DOHH2 (cell line): ENCODE results near the gene HSPB9.

ENCODE experiments used
- H3F3A ChIP-seq: fragments of 200-600 bp; sonication (generic), shearing (Covaris generic); 2 replicates; pipeline ENCODE4 v1.6.0; 2016; ENCODE audit warnings: antibody characterized with exemption, mild to moderate bottlenecking; ENCODE audit not compliant: control insufficient read depth, insufficient read depth
- H3K27ac ChIP-seq: fragments of 200-600 bp; sonication (generic); 2 replicates; pipeline ENCODE4 v1.5.1; 2014; ENCODE audit warnings: low read depth, mild to moderate bottlenecking, low read length, moderate library complexity
- H3K27me3 ChIP-seq: fragments of 200-600 bp; sonication (generic); 2 replicates; pipeline ENCODE4 v1.6.1; 2014; ENCODE audit warnings: mild to moderate bottlenecking, low read length, mixed read lengths; ENCODE audit not compliant: control insufficient read depth
- H3K36me3 ChIP-seq: fragments of 200-600 bp; sonication (generic); 2 replicates; pipeline ENCODE4 v1.6.1; 2014; ENCODE audit warnings: mild to moderate bottlenecking, low read length, moderate library complexity, mixed read lengths; ENCODE audit not compliant: control insufficient read depth
- H3K4me1 ChIP-seq: fragments of 200-600 bp; sonication (generic); 2 replicates; pipeline ENCODE4 v1.6.1; 2014; ENCODE audit warnings: mild to moderate bottlenecking, low read length, mixed read lengths; ENCODE audit not compliant: control insufficient read depth
- H3K4me2 ChIP-seq: fragments of 200-600 bp; sonication (generic); 2 replicates; pipeline ENCODE4 v1.6.0; 2014; ENCODE audit warnings: mild to moderate bottlenecking, low read length, moderate library complexity
- H3K4me3 ChIP-seq: fragments of 200-600 bp; sonication (generic); 2 replicates; pipeline ENCODE4 v1.5.1; 2014; ENCODE audit warnings: mild to moderate bottlenecking, low read length, mixed read lengths
- H3K79me2 ChIP-seq: fragments of 200-600 bp; sonication (generic); 2 replicates; pipeline ENCODE4 v1.6.1; 2014; ENCODE audit warnings: mild to moderate bottlenecking, low read length, mixed read lengths; ENCODE audit not compliant: control insufficient read depth
- H3K9me2 ChIP-seq: fragments of 200-600 bp; sonication (generic); replicated peaks from 2 replicates; pipeline ENCODE4 v1.6.1; 2014; ENCODE audit warnings: mild to moderate bottlenecking, low read length, mixed read lengths; ENCODE audit not compliant: control insufficient read depth
- H3K9me3 ChIP-seq: fragments of 200-600 bp; sonication (generic); 2 replicates; pipeline ENCODE4 v1.6.1; 2014; ENCODE audit warnings: antibody characterized with exemption, low read length, mixed read lengths; ENCODE audit not compliant: control insufficient read depth, insufficient read depth
- H4K20me1 ChIP-seq: fragments of 200-600 bp; sonication (generic); 2 replicates; pipeline ENCODE4 v1.6.0; 2014; ENCODE audit warnings: low read depth, mild to moderate bottlenecking, antibody characterized with exemption, low read length, moderate library complexity; ENCODE audit not compliant: control insufficient read depth, insufficient read depth
- CTCF ChIP-seq: fragments of 200-600 bp; sonication (generic); IDR thresholded peaks from one replicate; pipeline ENCODE4 v1.5.1; 2014; ENCODE audit warnings: antibody characterized with exemption, mild to moderate bottlenecking, low read depth, low read length; ENCODE audit not compliant: poor library complexity, severe bottlenecking
- EZH2phosphoT487 ChIP-seq: fragments of 200-600 bp; sonication (generic); IDR thresholded peaks from 2 replicates; pipeline ENCODE4 v1.6.1; 2017; ENCODE audit warnings: borderline replicate concordance, mild to moderate bottlenecking, antibody characterized with exemption, low read length, moderate library complexity, mixed read lengths

HSPB9 gene

GRCh38 chr17:42153919-42154742 is 31.5 kb downstream of the HSPB9 start:
- H3K36me3 ChIP-seq: peaks cover 17% of the 10 kb centered on the region
- peaks cover 15% of the 10 kb centered on the region for H4K20me1 ChIP-seq
- H3F3A ChIP-seq: no peaks in the 10 kb centered on the region
- no peaks in the 10 kb centered on the region for H3K9me2 ChIP-seq
- H3K4me3 ChIP-seq: peak overlapping the region; percentile 93
- H3K79me2 ChIP-seq: peaks cover 54% of the 10 kb centered on the region
- TF ChIP-seq EZH2phosphoT487 (no peak), CTCF (no peak)
- no peaks in the 10 kb centered on the region for H3K27me3 ChIP-seq
- H3K4me2 ChIP-seq: peak overlapping the region; percentile 80
- H3K27ac ChIP-seq: peak overlapping the region; percentile 44
- H3K9me3 ChIP-seq: no peaks in the 10 kb centered on the region
- H3K4me1 ChIP-seq: peaks cover 17% of the 10 kb centered on the region

- peak overlapping the region; percentile 58 for H3K4me2 ChIP-seq
- H3K9me2 ChIP-seq: no peaks in the 10 kb centered on the region
- no peaks in the 10 kb centered on the region for H3K27me3 ChIP-seq
- H3K4me3 ChIP-seq: peak overlapping the region; percentile 93
- peaks cover 17% of the 10 kb centered on the region for H3K4me1 ChIP-seq
- H3K79me2 ChIP-seq: peaks cover 42% of the 10 kb centered on the region
- H4K20me1 ChIP-seq: peaks cover 15% of the 10 kb centered on the region
- TF ChIP-seq CTCF (no peak), EZH2phosphoT487 (no peak)
- H3K27ac ChIP-seq: no peak overlapping the region
- peaks cover 16% of the 10 kb centered on the region for H3K36me3 ChIP-seq
- no peaks in the 10 kb centered on the region for H3F3A ChIP-seq
- H3K9me3 ChIP-seq: no peaks in the 10 kb centered on the region
Observed at GRCh38 chr17:42155614-42156045, 33.0 kb downstream of the HSPB9 start.

GRCh38 chr17:42159796-42160530 is 37.4 kb downstream of the HSPB9 start:
- H3K4me1 ChIP-seq: peaks cover 3% of the 10 kb centered on the region
- H4K20me1 ChIP-seq: no peaks in the 10 kb centered on the region
- H3K36me3 ChIP-seq: no peaks in the 10 kb centered on the region
- H3K4me3 ChIP-seq: no peak overlapping the region
- no peaks in the 10 kb centered on the region for H3K79me2 ChIP-seq
- no peak overlapping the region for H3K4me2 ChIP-seq
- H3K9me2 ChIP-seq: no peaks in the 10 kb centered on the region
- no peak for TF ChIP-seq CTCF
- TF ChIP-seq EZH2phosphoT487: no peak
- no peaks in the 10 kb centered on the region for H3K27me3 ChIP-seq
- H3F3A ChIP-seq: no peaks in the 10 kb centered on the region
- no peak overlapping the region for H3K27ac ChIP-seq
- no peaks in the 10 kb centered on the region for H3K9me3 ChIP-seq
